ENCODE measurements around the gene SYNPR.

SYNPR gene

GRCh38 chr3:63523100-63523499, 245.0 kb downstream of the SYNPR start:
- no peak for DNase-seq (ENCODE audit: insufficient read length, low spot score)
- FAIRE-seq: no peak

GRCh38 chr3:63528325-63529000, 250.4 kb downstream of the SYNPR start:
- FAIRE-seq (no peak), DNase-seq (ENCODE audit: insufficient read length, low spot score) (no peak)

GRCh38 chr3:63532521-63532920, 254.4 kb downstream of the SYNPR start:
- no peak for FAIRE-seq

GRCh38 chr3:63538919-63539318, 260.8 kb downstream of the SYNPR start:
- FAIRE-seq (no peak), DNase-seq (ENCODE audit: insufficient read length, low spot score) (no peak)

More at GRCh38 chr3:63532521-63532920, 254.4 kb downstream of the SYNPR start:
- no peak for DNase-seq (ENCODE audit: insufficient read length, low spot score)

GRCh38 chr3:63555767-63556166, 277.7 kb downstream of the SYNPR start:
- DNase-seq (ENCODE audit: insufficient read length, low spot score): no peak
- FAIRE-seq: no peak

- DNase-seq (ENCODE audit: insufficient read length, low spot score) (no peak), FAIRE-seq (no peak)
Observed at GRCh38 chr3:63556401-63556800, 278.3 kb downstream of the SYNPR start.

- FAIRE-seq: no peak
- DNase-seq (ENCODE audit: insufficient read length, low spot score): no peak
Observed at GRCh38 chr3:63557912-63558311, 279.8 kb downstream of the SYNPR start.

- FAIRE-seq: no peak
- no peak for DNase-seq (ENCODE audit: insufficient read length, low spot score)
Observed at GRCh38 chr3:63559884-63560283, 281.8 kb downstream of the SYNPR start.

- DNase-seq (ENCODE audit: insufficient read length, low spot score) (no peak), FAIRE-seq (no peak)
Observed at GRCh38 chr3:63561879-63562278, 283.8 kb downstream of the SYNPR start.

GRCh38 chr3:63562323-63562722, 284.2 kb downstream of the SYNPR start:
- no peak for DNase-seq (ENCODE audit: insufficient read length, low spot score)
- FAIRE-seq: no peak

- DNase-seq (ENCODE audit: insufficient read length, low spot score) (no peak), FAIRE-seq (no peak)
Observed at GRCh38 chr3:63563572-63563971, 285.5 kb downstream of the SYNPR start.

GRCh38 chr3:63565220-63565619, 287.1 kb downstream of the SYNPR start:
- FAIRE-seq (no peak), DNase-seq (ENCODE audit: insufficient read length, low spot score) (no peak)

GRCh38 chr3:63571682-63572081, 293.6 kb downstream of the SYNPR start:
- no peak for DNase-seq (ENCODE audit: insufficient read length, low spot score)
- FAIRE-seq: no peak

- FAIRE-seq: no peak
Observed at GRCh38 chr3:63576846-63577245, 298.7 kb downstream of the SYNPR start.

GRCh38 chr3:63578858-63579257, 300.8 kb downstream of the SYNPR start:
- no peak for DNase-seq (ENCODE audit: insufficient read length, low spot score)
- FAIRE-seq: no peak

More at GRCh38 chr3:63576846-63577245, 298.7 kb downstream of the SYNPR start:
- no peak for DNase-seq (ENCODE audit: insufficient read length, low spot score)

GRCh38 chr3:63580151-63580550, 302.0 kb downstream of the SYNPR start:
- FAIRE-seq (no peak), DNase-seq (ENCODE audit: insufficient read length, low spot score) (no peak)

GRCh38 chr3:63582943-63583500, 304.9 kb downstream of the SYNPR start:
- no peak for FAIRE-seq
- DNase-seq (ENCODE audit: insufficient read length, low spot score): no peak

GRCh38 chr3:63584681-63585080, 306.6 kb downstream of the SYNPR start:
- FAIRE-seq (no peak), DNase-seq (ENCODE audit: insufficient read length, low spot score) (no peak)

- no peak for DNase-seq (ENCODE audit: insufficient read length, low spot score)
- no peak for FAIRE-seq
Observed at GRCh38 chr3:63585927-63586326, 307.8 kb downstream of the SYNPR start.

- no peak for FAIRE-seq
- DNase-seq (ENCODE audit: insufficient read length, low spot score): no peak
Observed at GRCh38 chr3:63588895-63589294, 310.8 kb downstream of the SYNPR start.

- FAIRE-seq: no peak
- no peak for DNase-seq (ENCODE audit: insufficient read length, low spot score)
Observed at GRCh38 chr3:63593779-63594178, 315.7 kb downstream of the SYNPR start.

- FAIRE-seq (no peak), DNase-seq (ENCODE audit: insufficient read length, low spot score) (no peak)
Observed at GRCh38 chr3:63595221-63595620, 317.1 kb downstream of the SYNPR start.

GRCh38 chr3:63597019-63597418, 318.9 kb downstream of the SYNPR start:
- FAIRE-seq (no peak), DNase-seq (ENCODE audit: insufficient read length, low spot score) (no peak)

All from HTR-8/SVneo (cell line).